GM13976 (cell line): Measurements from ENCODE around the gene LGALS14.

ENCODE experiments used
- DNase-seq: peaks from one replicate; pipeline ENCODE4 v3.0.0; 2012; ENCODE audit warnings: low spot score
- CTCF ChIP-seq: IDR thresholded peaks from 2 replicates; pipeline ENCODE4 v1.5.1; 2012; ENCODE audit warnings: borderline replicate concordance, mild to moderate bottlenecking; ENCODE audit not compliant: insufficient read depth; ENCODE audit errors: extremely low read depth, missing control alignments, control extremely low read depth
- in situ Hi-C: fragments of 300-500 bp; cut with MboI; formaldehyde crosslinking; loops from one replicate; pipeline ENCODE4 v1.12.0; 2022; ENCODE audit warnings: low sequenced_read_pairs, mixed read lengths, inconsistent platforms; ENCODE audit not compliant: unreplicated experiment

LGALS14 gene

GRCh38 chr19:39692822-39693221 is 11.5 kb upstream of the LGALS14 start:
- no peak for TF ChIP-seq CTCF
- DNase-seq: no peak
- in situ Hi-C loops: no loop called here

DNA sequence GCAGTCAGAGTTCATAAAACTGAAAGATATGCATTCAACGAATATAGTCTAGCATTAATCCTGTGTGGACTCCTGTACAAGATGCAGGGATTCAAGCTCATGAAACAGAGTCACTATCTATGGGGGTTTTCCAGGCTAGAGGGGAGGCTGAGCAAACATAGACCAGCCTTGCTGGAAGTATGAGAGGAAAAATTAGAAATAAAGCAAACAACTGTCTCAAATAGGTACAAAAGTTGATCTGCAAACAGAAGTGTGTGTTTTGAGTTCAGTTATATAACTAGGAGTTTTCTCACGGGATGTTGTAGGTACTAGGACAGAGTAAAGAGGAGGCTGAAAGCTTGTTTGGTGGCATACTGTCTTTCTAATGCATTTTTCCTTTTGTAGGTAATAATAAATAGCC is 8.5 kb upstream of the LGALS14 start:
- no peak for TF ChIP-seq CTCF
- in situ Hi-C loops: no loop called here
- no peak for DNase-seq

GRCh38 chr19:39696387-39696786 is 7.9 kb upstream of the LGALS14 start:
- TF ChIP-seq CTCF: no peak
- in situ Hi-C loops: no loop called here
- DNase-seq: no peak

DNA sequence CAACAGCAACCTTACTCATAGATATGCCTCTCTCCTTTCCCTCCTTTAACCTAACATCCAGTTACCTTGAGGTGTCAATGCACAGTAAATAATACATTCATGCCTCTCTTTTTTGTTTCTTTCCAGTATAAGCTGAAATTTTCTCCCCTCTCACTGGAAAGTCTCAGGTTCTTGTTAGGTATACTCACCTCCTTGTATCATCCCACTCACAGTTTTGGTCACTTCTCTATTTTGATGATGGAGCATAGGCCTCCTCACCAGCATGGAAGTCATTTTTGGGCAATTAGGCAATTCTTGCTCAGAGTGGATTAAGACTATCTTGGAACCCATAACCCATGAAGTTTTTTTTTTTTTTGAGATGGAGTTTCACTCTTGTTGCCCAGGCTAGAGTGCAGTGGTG is 5.7 kb upstream of the LGALS14 start:
- TF ChIP-seq CTCF: no peak
- in situ Hi-C loops: no loop called here
- no peak for DNase-seq

- no peak for DNase-seq
- in situ Hi-C loops: no loop called here
- no peak for TF ChIP-seq CTCF
Observed at GRCh38 chr19:39701291-39701690, 3.0 kb upstream of the LGALS14 start.

- in situ Hi-C loops: no loop called here
- TF ChIP-seq CTCF: no peak
- no peak for DNase-seq
Observed at GRCh38 chr19:39705578-39706188, 1.4 kb downstream of the LGALS14 start.
